ENCODE data around the gene SPECC1.
"Not testable (repeated sequence)": the region's sequence is repeated elsewhere in the genome, so short reads cannot be mapped to it uniquely, and the experiment has no call there.

The SPECC1 gene

DNA sequence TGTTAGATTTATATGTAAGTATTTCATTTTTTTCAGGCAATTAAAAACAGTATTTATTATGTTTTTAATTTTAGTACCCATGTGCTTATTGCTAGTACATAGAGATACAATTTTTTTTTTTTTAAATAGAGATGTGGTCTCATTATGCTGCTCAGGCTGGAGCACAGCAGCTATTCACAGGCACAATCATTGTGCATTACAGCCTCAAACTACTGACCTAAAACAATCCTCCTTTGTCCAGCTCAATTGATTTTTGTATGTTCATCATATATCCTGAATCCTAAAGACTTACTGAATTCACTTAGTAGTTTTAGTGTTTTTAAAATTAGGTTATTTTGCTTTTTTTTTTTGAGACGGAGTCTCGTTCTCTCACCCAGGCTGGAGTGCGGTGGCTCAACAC is 26.3 kb downstream of the SPECC1 start:
- TF ChIP-seq, protein P1, sequence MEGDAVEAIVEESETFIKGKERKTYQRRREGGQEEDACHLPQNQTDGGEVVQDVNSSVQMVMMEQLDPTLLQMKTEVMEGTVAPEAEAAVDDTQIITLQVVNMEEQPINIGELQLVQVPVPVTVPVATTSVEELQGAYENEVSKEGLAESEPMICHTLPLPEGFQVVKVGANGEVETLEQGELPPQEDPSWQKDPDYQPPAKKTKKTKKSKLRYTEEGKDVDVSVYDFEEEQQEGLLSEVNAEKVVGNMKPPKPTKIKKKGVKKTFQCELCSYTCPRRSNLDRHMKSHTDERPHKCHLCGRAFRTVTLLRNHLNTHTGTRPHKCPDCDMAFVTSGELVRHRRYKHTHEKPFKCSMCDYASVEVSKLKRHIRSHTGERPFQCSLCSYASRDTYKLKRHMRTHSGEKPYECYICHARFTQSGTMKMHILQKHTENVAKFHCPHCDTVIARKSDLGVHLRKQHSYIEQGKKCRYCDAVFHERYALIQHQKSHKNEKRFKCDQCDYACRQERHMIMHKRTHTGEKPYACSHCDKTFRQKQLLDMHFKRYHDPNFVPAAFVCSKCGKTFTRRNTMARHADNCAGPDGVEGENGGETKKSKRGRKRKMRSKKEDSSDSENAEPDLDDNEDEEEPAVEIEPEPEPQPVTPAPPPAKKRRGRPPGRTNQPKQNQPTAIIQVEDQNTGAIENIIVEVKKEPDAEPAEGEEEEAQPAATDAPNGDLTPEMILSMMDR (conservative IDR thresholded peaks at IDR 0.05; ENCODE audit: low read depth, low read length) = no peak
- no peak overlapping the region for H3K4me3 ChIP-seq (ENCODE audit: low read length)
- DNase-seq (ENCODE audit: low read depth) = no peak

DNA sequence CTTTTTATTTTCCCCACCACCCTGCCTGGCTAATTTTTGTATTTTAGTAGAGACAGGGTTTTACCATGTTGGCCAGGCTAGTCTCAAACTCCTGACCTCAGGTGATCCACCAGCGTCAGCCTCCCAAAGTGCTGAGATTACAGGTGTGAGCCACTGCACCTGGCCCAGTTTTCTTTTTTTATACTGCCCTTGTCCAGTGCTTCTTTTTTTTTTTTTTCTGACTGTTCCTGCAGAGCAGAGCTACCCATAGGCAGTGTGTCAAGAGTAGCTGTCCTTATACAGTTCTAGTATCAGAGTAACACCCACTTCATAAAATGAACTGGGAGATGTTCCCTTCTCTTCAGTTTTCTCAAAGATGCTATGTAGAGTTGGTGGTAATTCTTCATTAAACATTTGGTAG is 28.1 kb downstream of the SPECC1 start:
- not testable (repeated sequence) for H3K4me3 ChIP-seq (ENCODE audit: low read length); DNase-seq (ENCODE audit: low read depth)

DNA sequence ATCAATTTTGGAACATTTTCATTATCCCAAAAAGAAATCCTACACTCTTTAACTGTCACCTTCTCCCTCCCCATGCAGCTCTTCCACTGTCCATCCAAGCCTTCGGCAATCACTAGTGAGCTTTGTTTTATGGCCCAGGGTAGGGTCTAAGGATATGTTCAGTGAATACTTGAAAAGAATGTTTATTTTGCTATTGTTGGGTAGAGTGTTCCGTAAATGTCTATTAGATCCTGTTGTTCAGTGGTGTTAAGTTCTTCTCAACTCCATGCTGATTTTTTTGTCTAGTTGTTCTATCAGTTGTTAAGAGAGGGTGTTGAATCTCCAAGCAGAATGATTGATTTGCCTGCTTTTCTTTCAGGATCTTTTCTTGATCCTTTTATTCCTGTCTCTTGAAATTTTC is 29.9 kb downstream of the SPECC1 start:
- no peak overlapping the region for H3K4me3 ChIP-seq (ENCODE audit: low read length)
- no peak for DNase-seq (ENCODE audit: low read depth)
- TF ChIP-seq, protein P1 (conservative IDR thresholded peaks at IDR 0.05; ENCODE audit: low read depth, low read length) = no peak

DNA sequence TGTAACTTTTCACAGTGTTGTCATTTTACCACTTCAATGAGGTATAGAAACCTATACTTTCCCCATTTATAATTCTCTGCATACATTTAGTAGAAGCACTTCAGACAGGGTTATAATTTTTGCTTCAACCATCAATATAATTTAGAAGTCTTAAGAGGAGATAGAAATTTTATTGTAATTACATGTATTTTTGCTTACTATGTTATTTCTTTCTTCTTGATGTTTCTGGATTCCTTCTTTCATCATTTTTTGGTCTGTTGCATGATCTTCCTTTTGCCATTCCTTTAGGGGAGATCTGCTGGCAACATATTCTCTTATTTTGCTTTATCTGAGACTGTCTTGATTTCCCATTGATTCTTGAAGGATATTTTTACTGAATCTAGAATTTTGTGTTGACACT is 31.1 kb downstream of the SPECC1 start:
- no peak for DNase-seq (ENCODE audit: low read depth)
- TF ChIP-seq, protein P1 (conservative IDR thresholded peaks at IDR 0.05; ENCODE audit: low read depth, low read length) = no peak

DNA sequence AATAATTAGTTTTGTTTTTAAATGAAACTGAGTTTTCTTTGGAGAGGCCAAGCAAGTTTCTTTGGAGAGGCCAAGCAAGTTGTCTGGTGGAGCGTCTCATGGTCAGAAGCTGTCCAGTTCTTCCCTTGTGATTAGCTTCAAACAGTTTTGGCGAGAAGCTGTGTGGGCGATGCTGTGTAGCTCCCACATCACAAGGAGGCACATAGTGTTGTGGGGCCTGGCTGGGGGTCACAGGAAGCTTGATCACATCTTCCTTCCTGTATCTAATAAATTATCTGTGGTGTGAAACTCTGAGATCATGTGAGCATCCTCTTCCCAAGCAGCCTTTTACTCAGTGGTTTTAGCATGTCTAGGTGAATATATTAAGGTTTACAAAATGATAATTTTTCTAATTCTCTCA is 33.9 kb downstream of the SPECC1 start:
- H3K4me3 ChIP-seq (ENCODE audit: low read length) = no peak overlapping the region
- TF ChIP-seq, protein P1 (conservative IDR thresholded peaks at IDR 0.05; ENCODE audit: low read depth, low read length) = no peak
- no peak for DNase-seq (ENCODE audit: low read depth)

More for the DNA sequence above, 31.1 kb downstream of the SPECC1 start:
- H3K4me3 ChIP-seq (ENCODE audit: low read length) = no peak overlapping the region

DNA sequence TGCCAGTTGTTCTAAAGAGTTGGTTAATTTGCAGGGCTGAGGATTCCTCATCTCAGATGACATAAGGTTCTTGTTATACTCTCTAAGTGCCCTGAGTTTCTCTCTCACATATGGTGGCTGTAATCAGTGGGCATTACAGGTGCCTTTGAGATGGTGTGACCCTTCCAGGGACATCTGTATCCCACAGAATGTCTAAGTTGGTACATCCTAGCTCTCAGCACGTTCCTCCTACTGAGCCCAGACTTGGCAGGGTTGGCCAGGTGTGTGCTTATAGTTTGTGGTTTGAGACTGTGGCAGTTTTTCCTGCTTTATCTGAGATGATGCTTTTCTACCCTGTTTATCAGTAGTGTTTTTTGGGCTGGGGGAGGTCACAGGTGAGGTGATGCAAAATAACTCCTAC is 36.3 kb downstream of the SPECC1 start:
- TF ChIP-seq, protein P1 (conservative IDR thresholded peaks at IDR 0.05; ENCODE audit: low read depth, low read length) = no peak
- DNase-seq (ENCODE audit: low read depth) = no peak

DNA sequence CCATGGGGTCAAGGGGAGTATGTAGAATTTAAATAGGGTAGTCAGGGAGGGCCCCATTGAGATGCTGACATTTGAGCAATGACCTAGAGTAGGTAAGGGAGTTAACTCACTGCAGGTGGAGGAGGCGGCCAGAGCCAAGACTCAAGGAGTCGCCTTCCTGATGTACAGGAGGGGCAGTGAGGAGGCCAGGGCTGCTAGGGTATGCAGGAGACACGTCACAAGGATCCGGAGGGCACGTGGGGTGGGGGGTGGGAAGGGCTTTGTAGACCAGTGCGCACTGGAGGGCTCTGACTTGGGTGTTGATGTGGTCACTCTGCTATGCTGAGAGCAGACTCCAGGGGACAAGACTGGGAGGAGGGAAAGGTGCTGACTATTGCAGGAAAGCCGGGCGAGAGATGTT is 37.5 kb downstream of the SPECC1 start:
- TF ChIP-seq, protein P1 (conservative IDR thresholded peaks at IDR 0.05; ENCODE audit: low read depth, low read length) = no peak
- no peak for DNase-seq (ENCODE audit: low read depth)
- H3K4me3 ChIP-seq (ENCODE audit: low read length) = no peak overlapping the region

More for the DNA sequence above, 36.3 kb downstream of the SPECC1 start:
- no peak overlapping the region for H3K4me3 ChIP-seq (ENCODE audit: low read length)

DNA sequence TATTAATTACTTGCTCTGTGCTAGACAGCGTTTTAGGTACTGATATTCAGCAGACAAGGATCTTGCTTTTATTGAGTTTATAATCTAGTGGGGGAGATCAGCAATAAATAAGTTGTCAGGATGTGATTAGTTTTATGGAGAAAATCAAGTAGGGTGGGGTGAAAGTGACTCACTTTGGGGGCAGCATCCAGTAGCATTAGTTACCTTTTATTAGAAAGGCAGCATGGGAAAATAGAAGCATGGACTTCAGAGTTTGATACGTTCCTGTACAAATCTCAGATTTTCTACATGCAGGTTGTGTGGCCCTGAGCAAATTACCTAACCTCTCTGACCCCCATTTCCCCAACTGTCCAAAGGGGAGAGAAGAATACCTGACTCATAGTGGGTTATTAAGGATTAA is 42.5 kb downstream of the SPECC1 start:
- TF ChIP-seq, protein P1 (conservative IDR thresholded peaks at IDR 0.05; ENCODE audit: low read depth, low read length) = no peak
- DNase-seq (ENCODE audit: low read depth) = no peak
- no peak overlapping the region for H3K4me3 ChIP-seq (ENCODE audit: low read length)

All from retinal pigment epithelial cell (primary cell).